ENCODE data around the gene NAE1.

Gene NAE1

GRCh38 chr16:66844342-66845079 is 13.7 kb upstream of the NAE1 start, which contains the start of gene CA7:
Gene CA7, plus strand, starts transcription at chr16:66844414. Its CDS starts 74 bp downstream, at chr16:66844488.
- Mint-ChIP-seq H3K27ac (no peak within 1 kb of the TSS), H3K36me3 (ENCODE audit: low read depth) (no peaks in the 10 kb centered on the region), H3K9me3 (no peaks in the 10 kb centered on the region), H3K4me1 (peaks cover 8% of the 10 kb centered on the region), H3K4me3 (peak within 1 kb of the TSS; percentile 52), H3K27me3 (peaks cover 43% of the 10 kb centered on the region)
- no peak for DNase-seq
- peak; percentile 20 for ATAC-seq

GRCh38 chr16:66844009-66844341 is 13.2 kb upstream of the NAE1 start:
- Mint-ChIP-seq H3K9me3 (no peaks in the 10 kb centered on the region), H3K4me1 (peaks cover 8% of the 10 kb centered on the region), H3K4me3 (peak overlapping the region; percentile 52), H3K27me3 (peaks cover 43% of the 10 kb centered on the region), H3K36me3 (ENCODE audit: low read depth) (no peaks in the 10 kb centered on the region), H3K27ac (no peak overlapping the region)
- DNase-seq (no peak), ATAC-seq (no peak)

GRCh38 chr16:66843191-66843590 is 12.4 kb upstream of the NAE1 start:
- DNase-seq (no peak), ATAC-seq (no peak)
- Mint-ChIP-seq H3K4me3 (no peak overlapping the region), H3K27ac (no peak overlapping the region), H3K9me3 (no peaks in the 10 kb centered on the region), H3K4me1 (peaks cover 6% of the 10 kb centered on the region), H3K36me3 (ENCODE audit: low read depth) (no peaks in the 10 kb centered on the region), H3K27me3 (peaks cover 43% of the 10 kb centered on the region)

DNA sequence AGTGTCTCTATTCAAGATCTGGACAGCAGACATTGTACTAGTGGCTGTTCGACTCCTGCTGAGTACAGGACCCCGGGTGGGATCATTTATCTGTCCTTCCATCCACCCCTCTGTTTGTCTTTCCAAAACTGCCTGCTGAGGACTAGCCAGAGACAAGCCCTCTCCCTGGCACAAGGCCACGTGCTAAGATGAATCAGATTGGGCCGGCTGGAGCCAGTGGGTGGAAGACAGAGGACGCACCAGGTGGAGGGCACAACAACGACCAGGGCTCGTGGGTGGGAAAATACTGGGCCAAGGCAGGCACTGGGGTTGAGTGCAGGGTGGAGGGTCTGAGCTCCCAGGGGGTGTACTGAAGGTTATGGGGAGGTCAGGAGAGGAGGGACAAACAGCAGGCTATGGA is 12.0 kb upstream of the NAE1 start:
- Mint-ChIP-seq H3K4me3 (no peak overlapping the region), H3K9me3 (no peaks in the 10 kb centered on the region), H3K36me3 (ENCODE audit: low read depth) (no peaks in the 10 kb centered on the region)

DNA sequence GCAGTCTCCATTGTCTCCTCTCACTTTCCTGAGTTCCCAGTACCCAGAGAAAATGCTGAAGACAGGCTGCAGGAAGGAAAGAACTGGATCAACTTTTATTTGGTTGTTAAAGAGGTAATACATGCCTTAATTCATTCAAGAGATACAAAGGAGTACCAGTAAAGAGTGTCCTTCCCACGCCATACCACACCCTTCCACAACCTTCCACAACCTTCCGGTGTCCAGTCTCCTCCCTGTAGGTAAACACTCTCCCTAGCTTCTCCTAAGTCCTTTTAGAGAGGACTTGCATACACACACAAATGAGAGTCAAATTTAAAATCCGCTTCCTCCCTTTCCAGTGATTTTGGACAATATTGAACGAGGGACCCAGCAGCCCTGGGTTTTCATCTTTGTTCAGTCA is 10.6 kb upstream of the NAE1 start:
- Mint-ChIP-seq H3K27me3 (peaks cover 39% of the 10 kb centered on the region), H3K27ac (no peak overlapping the region), H3K4me3 (no peak overlapping the region), H3K4me1 (peaks cover 4% of the 10 kb centered on the region), H3K9me3 (no peaks in the 10 kb centered on the region), H3K36me3 (ENCODE audit: low read depth) (no peaks in the 10 kb centered on the region)
- ATAC-seq = no peak
- no peak for DNase-seq

More for the DNA sequence above, 12.0 kb upstream of the NAE1 start:
- Mint-ChIP-seq H3K27me3 (peaks cover 43% of the 10 kb centered on the region), H3K4me1 (peaks cover 4% of the 10 kb centered on the region), H3K27ac (no peak overlapping the region)
- ATAC-seq (no peak), DNase-seq (no peak)

DNA sequence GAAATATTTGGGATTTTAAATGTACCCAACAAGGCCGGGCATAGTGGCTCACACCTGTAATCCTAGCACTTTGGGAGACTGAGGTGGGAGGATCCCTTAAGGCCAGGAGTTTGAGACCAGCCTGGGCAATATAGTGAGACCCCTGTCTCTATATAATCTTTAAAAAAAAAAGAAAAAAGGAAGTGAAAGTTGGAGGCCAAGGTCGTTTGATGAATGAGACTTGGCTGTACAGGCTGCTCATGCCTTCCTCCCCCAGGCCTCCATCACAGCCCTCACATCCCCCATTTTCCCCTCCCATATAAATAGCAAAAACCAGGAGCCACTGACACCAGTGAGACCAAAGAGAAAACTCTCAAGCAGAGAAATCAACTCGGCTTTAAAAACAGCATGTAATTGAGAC is 10.1 kb upstream of the NAE1 start:
- Mint-ChIP-seq H3K27me3 (peaks cover 34% of the 10 kb centered on the region), H3K9me3 (no peaks in the 10 kb centered on the region), H3K27ac (no peak overlapping the region), H3K4me1 (peaks cover 4% of the 10 kb centered on the region), H3K36me3 (ENCODE audit: low read depth) (no peaks in the 10 kb centered on the region), H3K4me3 (no peak overlapping the region)
- DNase-seq (no peak), ATAC-seq (no peak)

DNA sequence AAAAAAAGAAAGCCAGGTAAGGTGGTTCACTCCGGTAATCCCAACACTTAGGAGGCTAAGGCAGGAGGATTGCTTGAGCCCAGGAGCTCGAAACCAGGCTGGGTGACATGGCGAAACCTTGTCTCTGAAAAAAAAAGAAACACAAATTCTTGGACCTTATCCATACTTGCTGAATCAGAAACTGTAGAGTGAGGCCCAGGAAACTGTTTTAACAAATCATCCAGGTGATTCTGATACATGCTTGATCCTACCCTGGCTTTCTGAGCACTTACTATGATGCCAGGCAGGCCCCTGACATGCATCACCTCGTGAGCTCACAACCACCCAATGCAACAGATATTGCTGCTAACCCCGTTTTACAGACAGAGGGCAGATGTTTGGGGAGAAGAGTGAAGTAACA is 4.0 kb upstream of the NAE1 start:
- H3K27ac Mint-ChIP-seq = no peak overlapping the region
- no peak overlapping the region for H3K4me3 Mint-ChIP-seq
- H3K36me3 Mint-ChIP-seq (ENCODE audit: low read depth) = peaks cover under 1% of the 10 kb centered on the region
- H3K27me3 Mint-ChIP-seq = peaks cover 2% of the 10 kb centered on the region
- no peaks in the 10 kb centered on the region for H3K9me3 Mint-ChIP-seq
- ATAC-seq (no peak), DNase-seq (no peak)
- H3K4me1 Mint-ChIP-seq = peaks cover 6% of the 10 kb centered on the region

DNA sequence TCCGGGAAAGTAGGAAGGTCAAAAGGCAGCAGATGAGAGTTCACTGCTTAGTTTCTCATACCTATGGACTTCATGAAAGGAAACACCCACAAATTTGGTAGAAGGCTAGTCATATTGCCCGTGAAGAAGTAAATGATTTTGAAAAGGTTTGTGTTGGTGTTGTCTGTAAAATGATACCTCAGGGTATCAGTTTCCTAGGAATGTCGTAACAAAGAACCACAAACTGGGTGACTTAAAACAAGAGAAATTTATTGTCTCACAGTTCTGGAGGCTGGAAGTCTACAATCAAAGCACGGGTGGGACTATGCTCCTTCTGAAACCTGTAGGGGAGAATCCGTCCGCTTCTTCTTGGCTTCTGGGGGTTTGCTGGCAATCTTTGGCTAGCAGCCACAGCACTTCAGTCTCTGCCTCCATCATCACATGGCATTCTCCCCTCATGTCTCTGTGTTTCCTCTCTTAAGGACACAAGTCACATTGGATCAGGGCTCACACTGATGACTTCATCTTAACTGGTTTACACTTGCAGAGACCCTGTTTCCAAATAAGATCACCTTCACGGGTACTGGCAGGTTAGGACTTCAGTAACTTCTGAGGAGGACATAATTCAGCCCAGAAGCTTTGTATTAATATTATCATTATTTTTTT is 2.0 kb upstream of the NAE1 start:
- Mint-ChIP-seq H3K36me3 (ENCODE audit: low read depth) (peaks cover 7% of the 10 kb centered on the region), H3K4me3 (no peak overlapping the region), H3K27me3 (peaks cover 2% of the 10 kb centered on the region), H3K27ac (no peak overlapping the region), H3K9me3 (no peaks in the 10 kb centered on the region), H3K4me1 (peaks cover 22% of the 10 kb centered on the region)
- ATAC-seq (no peak), DNase-seq (no peak)

DNA sequence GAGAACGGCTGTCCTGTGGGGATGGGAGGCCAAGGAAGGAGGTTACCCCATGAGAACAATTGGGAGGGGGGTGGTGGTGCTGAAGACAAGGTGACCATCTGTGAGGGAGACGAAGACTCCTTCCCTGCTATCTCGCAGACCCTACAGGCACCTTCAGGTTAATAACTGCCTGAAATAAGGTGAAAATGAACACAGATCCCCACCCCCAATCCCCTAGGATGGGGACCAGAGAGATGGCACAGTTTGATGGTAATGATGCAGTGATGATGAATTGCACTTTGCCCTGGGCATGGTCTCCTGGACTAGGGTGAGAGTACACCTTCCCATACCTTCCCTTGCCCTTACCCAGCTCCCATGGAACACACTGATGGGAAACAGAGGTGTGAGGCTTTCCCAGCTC is 1.4 kb upstream of the NAE1 start:
- H3K4me3 Mint-ChIP-seq = no peak overlapping the region
- H3K27ac Mint-ChIP-seq = no peak overlapping the region
- peaks cover 2% of the 10 kb centered on the region for H3K27me3 Mint-ChIP-seq
- H3K9me3 Mint-ChIP-seq = no peaks in the 10 kb centered on the region
- ATAC-seq (no peak), DNase-seq (no peak)
- H3K36me3 Mint-ChIP-seq (ENCODE audit: low read depth) = peaks cover 11% of the 10 kb centered on the region
- peaks cover 26% of the 10 kb centered on the region for H3K4me1 Mint-ChIP-seq

DNA sequence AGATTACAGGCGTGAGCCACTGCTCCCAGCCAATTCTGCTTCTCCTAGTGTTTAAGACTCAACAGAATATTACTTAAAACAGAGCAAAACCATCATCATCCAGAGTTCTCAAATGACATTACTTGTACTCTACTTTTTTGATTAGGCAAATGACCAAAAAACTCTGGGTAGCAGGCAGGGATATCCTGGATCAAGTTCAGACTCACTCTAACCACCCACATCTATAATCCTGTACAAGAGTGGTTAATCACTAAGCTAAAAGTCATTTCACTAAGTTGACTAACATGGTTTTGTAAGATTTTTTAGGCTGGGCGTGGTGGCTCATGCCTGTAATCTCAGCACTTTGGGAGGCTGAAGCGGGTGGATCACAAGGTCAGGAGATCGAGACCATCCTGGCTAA is 6.8 kb downstream of the NAE1 start:
- ATAC-seq (no peak), DNase-seq (no peak)
- Mint-ChIP-seq H3K4me1 (peaks cover 16% of the 10 kb centered on the region), H3K27ac (no peak overlapping the region), H3K27me3 (no peaks in the 10 kb centered on the region), H3K4me3 (no peak overlapping the region), H3K36me3 (ENCODE audit: low read depth) (peaks cover 52% of the 10 kb centered on the region), H3K9me3 (no peaks in the 10 kb centered on the region)

DNA sequence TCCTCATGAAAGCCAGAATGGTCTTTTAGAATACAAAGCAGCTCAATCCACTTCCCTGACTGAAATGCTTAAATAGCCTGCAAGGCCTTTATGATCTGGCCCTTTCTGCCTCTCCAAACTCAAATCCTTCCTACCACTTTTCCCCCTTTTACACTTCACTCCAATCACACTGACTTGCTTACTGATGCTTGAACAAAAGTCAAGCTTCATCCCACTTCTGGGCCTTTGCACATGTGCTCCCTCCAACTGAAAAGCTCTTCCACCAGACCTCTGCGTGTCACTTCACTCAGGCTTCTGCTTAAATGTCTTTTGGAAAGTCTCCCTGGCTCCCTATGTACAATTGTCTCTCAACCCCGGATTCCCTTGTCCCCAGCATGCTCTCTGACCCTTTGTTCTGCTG is 16.0 kb downstream of the NAE1 start:
- Mint-ChIP-seq H3K4me1 (no peaks in the 10 kb centered on the region), H3K9me3 (no peaks in the 10 kb centered on the region), H3K27me3 (no peaks in the 10 kb centered on the region), H3K4me3 (no peak overlapping the region), H3K27ac (no peak overlapping the region), H3K36me3 (ENCODE audit: low read depth) (peaks cover 65% of the 10 kb centered on the region)
- ATAC-seq (no peak), DNase-seq (no peak)

DNA sequence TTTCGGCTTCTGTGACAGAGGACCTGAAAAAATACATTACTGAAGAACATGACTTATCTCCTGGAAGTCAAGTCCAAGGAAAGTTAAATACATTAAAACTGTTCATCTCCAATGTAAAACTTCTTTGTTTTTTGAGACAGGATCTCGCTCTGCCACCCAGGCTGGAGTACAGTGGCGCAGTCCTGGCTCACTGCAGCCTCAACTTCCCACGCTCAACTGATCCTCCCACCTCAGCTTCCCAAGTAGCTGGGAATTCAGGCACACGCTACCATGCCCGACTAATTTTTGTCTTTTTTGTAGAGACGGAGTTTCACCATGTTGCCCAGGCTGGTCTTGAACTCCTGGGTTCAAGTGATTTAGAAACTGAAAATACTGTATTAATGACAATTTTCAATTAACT is 19.7 kb downstream of the NAE1 start:
- H3K27ac Mint-ChIP-seq = no peak overlapping the region
- no peak overlapping the region for H3K4me3 Mint-ChIP-seq
- no peak for DNase-seq
- H3K9me3 Mint-ChIP-seq = no peaks in the 10 kb centered on the region
- H3K4me1 Mint-ChIP-seq = no peaks in the 10 kb centered on the region
- H3K27me3 Mint-ChIP-seq = no peaks in the 10 kb centered on the region
- ATAC-seq = no peak
- H3K36me3 Mint-ChIP-seq (ENCODE audit: low read depth) = peaks cover 62% of the 10 kb centered on the region

DNA sequence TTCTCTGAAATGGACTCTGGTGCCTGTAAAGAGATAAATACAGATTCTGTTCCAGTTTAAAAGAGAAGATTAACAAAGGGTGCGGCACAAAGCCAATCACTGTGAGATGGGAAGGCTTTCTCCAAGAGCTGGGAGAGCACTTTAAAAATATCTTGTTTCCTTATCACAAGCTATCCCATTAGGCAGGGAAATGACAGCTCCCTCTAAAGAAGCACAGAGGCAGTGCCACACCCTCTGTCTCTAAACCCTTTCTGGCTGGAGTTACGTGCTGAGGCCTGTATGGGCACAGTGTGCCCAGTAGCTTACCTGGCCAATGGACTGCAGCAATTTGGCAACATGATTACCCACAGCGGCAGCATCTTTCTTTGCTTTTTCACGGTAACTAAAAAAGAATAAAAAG is 20.4 kb downstream of the NAE1 start:
- no peak for ATAC-seq
- no peaks in the 10 kb centered on the region for H3K27me3 Mint-ChIP-seq

GRCh38 chr16:66809765-66810164 is 21.0 kb downstream of the NAE1 start:
- H3K4me3 Mint-ChIP-seq = no peak overlapping the region
- no peaks in the 10 kb centered on the region for H3K27me3 Mint-ChIP-seq
- peaks cover 63% of the 10 kb centered on the region for H3K36me3 Mint-ChIP-seq (ENCODE audit: low read depth)

More for the DNA sequence above, 20.4 kb downstream of the NAE1 start:
- Mint-ChIP-seq H3K36me3 (ENCODE audit: low read depth) (peaks cover 62% of the 10 kb centered on the region), H3K27ac (peak overlapping the region; percentile 4), H3K4me3 (no peak overlapping the region), H3K4me1 (no peaks in the 10 kb centered on the region), H3K9me3 (no peaks in the 10 kb centered on the region)
- DNase-seq = no peak

GRCh38 chr16:66802159-66802558 is 28.6 kb downstream of the NAE1 start:
- H3K9me3 Mint-ChIP-seq = no peaks in the 10 kb centered on the region
- DNase-seq = no peak
- peaks cover 31% of the 10 kb centered on the region for H3K36me3 Mint-ChIP-seq (ENCODE audit: low read depth)
- H3K27ac Mint-ChIP-seq = no peak overlapping the region
- H3K4me1 Mint-ChIP-seq = no peaks in the 10 kb centered on the region
- no peaks in the 10 kb centered on the region for H3K27me3 Mint-ChIP-seq
- ATAC-seq = no peak
- H3K4me3 Mint-ChIP-seq = no peak overlapping the region

More at GRCh38 chr16:66809765-66810164, 21.0 kb downstream of the NAE1 start:
- Mint-ChIP-seq H3K27ac (no peak overlapping the region), H3K4me1 (no peaks in the 10 kb centered on the region), H3K9me3 (no peaks in the 10 kb centered on the region)
- ATAC-seq (no peak), DNase-seq (no peak)
